RWPE1 (cell line): ENCODE measurements around the gene IL20RA.

Experiments
- CTCF ChIA-PET: fragments of 350-600 bp; sonication (Branson Sonifier 250); formaldehyde crosslinking; extraction: SDS; loops from one replicate; lab custom pipeline; 2021; lab: Yijun Ruan, JAX
- POLR2A ChIA-PET: fragments of 400-600 bp; formaldehyde crosslinking; extraction: SDS; loops from one replicate; lab custom pipeline; 2020; ENCODE audit warnings: antibody characterized with exemption; ENCODE audit not compliant: low non-redundant PET; lab: Yijun Ruan, JAX
- DNase-seq: peaks from one replicate; pipeline ENCODE4 v3.0.0; 2012; ENCODE audit warnings: low spot score
- H3K27ac ChIP-seq: fragments of 450-650 bp; 2 replicates; pipeline ENCODE4 v1.5.1; 2017
- CTCF ChIP-seq: fragments of 450-650 bp; conservative IDR thresholded peaks from 2 replicates; pipeline ENCODE4 v1.5.1; 2017; ENCODE audit warnings: low read depth, mild to moderate bottlenecking

IL20RA gene

GRCh38 chr6:137001977-137002302 is 42.8 kb downstream of the IL20RA start:
- DNase-seq = no peak
- ChIA-PET CTCF (interaction anchor here (0.5 to 1.0 kb wide), 2 partner anchors 11 to 269 kb away, joined by 4 read pairs; no protein-coding TSS in a partner anchor), POLR2A (no interaction called here)
- no peak for TF ChIP-seq CTCF
- H3K27ac ChIP-seq = no peak overlapping the region

- peak; percentile 86 for DNase-seq
- ChIA-PET POLR2A (no interaction called here), CTCF (interaction anchor here (0.5 kb wide), 1 partner anchor 270 kb away, joined by 4 read pairs; no protein-coding TSS in a partner anchor)
- no peak for TF ChIP-seq CTCF
- no peak overlapping the region for H3K27ac ChIP-seq
These were observed 43.3 kb downstream of the IL20RA start for GRCh38 chr6:137001299-137001976.

GRCh38 chr6:137000825-137001224 is 43.9 kb downstream of the IL20RA start:
- TF ChIP-seq CTCF = no peak
- ChIA-PET POLR2A (no interaction called here), CTCF (no interaction called here)
- no peak overlapping the region for H3K27ac ChIP-seq
- DNase-seq = peak; percentile 66

- no peak for DNase-seq
- TF ChIP-seq CTCF = no peak
- CTCF ChIA-PET = no interaction called here
- no peak overlapping the region for H3K27ac ChIP-seq
- POLR2A ChIA-PET = no interaction called here
These were observed 49.2 kb downstream of the IL20RA start for GRCh38 chr6:136995521-136995920.

- ChIA-PET POLR2A (no interaction called here), CTCF (no interaction called here)
- TF ChIP-seq CTCF = no peak
- no peak overlapping the region for H3K27ac ChIP-seq
- no peak for DNase-seq
These were observed 50.0 kb downstream of the IL20RA start for GRCh38 chr6:136994782-136995181.

- no peak for TF ChIP-seq CTCF
- no peak for DNase-seq
- POLR2A ChIA-PET = no interaction called here
- H3K27ac ChIP-seq = no peak overlapping the region
- CTCF ChIA-PET = interaction anchor here (0.9 kb wide), 1 partner anchor 102 kb away, joined by 3 read pairs; no protein-coding TSS in a partner anchor
These were observed 52.7 kb downstream of the IL20RA start for GRCh38 chr6:136992113-136992512.
